GM18526 (cell line): Measurements from ENCODE around the gene KIF1A.

Experiments used
- POLR2A ChIP-seq: IDR thresholded peaks from 3 replicates; pipeline ENCODE4 v1.6.1; 2011; ENCODE audit not compliant: insufficient read length; ENCODE audit errors: extremely low read depth

Gene KIF1A

DNA sequence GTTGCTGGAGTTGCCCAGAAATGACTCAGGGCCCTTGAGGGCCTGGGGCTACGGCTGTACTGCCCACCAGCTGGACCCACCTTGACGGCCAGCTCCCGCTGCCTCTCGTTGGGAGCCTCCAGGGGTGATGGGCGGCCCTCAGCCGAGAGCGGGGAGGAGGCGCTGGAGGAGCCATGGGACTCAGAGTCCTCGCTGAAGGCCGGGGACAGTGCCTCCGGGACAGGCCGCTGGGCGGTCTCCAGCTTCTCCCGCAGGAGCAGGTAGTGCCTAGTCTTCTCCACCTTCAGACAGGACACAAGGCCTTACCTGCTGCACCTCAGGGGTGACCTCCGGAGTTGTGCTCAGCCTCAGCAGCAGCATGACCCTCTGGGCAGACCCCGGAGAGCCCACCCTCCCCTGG lies 97.6 kb downstream of the KIF1A start:
- TF ChIP-seq POLR2A, result no peak

DNA sequence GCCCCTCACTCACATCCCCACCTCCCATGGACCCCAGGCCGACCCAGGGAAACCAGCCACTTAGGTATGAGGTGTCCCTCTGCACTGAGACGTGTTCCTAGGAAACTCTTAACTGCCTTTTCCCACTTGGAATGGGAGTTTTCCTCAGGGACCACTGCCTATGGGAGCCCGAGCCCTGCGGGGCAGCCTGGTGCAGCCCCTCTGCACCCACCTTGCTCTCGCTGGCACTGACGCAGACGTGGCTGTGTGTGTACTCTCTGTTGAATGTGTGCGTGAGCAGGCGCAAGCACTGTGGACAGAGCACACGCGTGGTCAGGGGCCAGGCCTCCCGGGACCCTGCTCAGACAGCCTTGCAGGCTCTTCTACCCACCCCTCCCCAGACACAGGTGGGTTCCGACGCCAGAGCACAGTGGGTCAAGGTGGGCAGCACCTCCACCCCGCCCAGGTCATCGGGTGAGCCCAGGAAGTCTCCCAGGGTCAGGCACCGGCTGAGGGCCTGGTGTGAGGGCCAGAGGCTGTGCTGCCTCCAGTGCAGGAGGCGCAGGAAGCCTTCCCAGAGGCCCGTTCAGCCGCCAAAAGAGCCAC lies 98.3 kb downstream of the KIF1A start:
- TF ChIP-seq POLR2A, result no peak

GRCh38 chr2:240720686-240721595 lies 99.1 kb downstream of the KIF1A start:
- TF ChIP-seq POLR2A, result no peak

DNA sequence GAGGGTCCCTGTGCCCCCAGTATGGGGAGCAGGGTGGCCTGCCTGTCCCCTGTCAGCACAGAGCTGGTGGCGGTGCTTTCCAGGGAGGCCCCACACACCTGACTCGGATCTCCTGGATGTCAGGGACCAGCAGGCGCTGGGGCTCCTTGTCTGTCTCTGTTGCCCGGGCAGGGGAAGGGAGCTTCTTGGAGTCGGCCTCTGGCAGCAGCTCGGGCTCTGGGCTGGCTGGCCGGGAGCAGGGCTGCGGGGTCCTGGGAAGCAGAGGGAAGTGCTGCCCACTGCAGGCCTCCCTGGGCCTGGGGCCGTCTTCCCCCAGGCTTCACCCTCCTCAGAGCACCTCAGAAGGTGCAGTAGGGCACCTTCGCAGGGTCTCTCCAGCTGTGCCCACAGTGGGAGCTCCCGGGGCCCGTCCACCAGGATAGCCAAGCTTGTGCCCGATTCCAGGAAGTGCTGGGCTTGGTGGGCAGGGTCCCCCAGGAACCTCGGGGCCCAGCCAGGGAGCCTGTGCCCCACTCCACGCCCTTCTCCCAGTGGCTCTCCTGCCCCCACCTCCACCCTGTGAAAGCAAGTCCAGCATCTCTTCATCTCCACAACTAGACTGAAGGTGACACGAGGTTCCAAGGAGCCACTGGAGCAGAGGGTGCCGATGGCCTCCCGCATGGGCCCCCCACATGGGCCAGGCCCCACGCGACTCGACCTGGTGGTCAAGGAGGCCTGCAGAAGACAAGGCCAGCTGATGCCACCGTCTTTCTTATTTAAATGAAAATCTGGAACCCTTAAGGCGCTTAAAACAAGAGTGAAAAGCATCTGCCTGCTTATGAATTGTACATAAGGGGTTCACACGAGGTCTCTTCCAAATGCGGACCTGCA lies 100.1 kb downstream of the KIF1A start:
- TF ChIP-seq POLR2A, result no peak

GRCh38 chr2:240718896-240719490 lies 101.0 kb downstream of the KIF1A start:
- TF ChIP-seq POLR2A, result no peak

- TF ChIP-seq POLR2A, result no peak
Measured at GRCh38 chr2:240717681-240718581, 102.1 kb downstream of the KIF1A start.

- no peak for TF ChIP-seq POLR2A
Measured at GRCh38 chr2:240717181-240717641, 102.8 kb downstream of the KIF1A start.

DNA sequence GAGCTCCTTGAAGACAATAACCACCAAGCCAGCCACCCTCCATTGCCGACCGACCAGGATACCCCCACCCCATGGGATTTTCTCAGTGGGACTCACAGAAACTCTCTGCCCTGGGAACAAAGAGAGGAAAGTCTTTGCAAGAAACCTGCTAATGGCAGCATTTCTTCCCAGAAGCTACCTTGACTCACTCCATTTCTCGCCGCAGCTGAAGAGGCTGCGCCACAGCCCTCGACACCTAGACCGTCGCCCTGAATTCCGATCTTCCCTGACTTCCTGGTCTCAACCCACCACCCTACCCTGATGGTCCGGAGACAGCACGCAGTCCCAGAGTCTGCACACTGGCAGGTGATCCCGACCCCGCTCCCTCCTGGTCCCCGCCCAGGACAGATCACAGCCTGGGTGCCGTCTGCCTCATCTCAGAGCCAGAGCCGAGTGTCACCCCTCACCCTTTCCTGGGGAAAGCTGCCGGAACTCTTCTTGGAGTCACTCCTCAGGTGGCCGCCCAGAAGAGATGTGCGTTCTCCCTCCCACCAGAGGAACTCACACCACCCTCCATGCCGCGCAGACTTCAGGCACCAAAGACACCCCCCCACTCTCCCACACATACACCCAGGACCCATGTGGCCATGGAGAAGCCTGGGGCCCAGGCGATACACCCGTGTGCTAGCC lies 103.8 kb downstream of the KIF1A start:
- no peak for TF ChIP-seq POLR2A

DNA sequence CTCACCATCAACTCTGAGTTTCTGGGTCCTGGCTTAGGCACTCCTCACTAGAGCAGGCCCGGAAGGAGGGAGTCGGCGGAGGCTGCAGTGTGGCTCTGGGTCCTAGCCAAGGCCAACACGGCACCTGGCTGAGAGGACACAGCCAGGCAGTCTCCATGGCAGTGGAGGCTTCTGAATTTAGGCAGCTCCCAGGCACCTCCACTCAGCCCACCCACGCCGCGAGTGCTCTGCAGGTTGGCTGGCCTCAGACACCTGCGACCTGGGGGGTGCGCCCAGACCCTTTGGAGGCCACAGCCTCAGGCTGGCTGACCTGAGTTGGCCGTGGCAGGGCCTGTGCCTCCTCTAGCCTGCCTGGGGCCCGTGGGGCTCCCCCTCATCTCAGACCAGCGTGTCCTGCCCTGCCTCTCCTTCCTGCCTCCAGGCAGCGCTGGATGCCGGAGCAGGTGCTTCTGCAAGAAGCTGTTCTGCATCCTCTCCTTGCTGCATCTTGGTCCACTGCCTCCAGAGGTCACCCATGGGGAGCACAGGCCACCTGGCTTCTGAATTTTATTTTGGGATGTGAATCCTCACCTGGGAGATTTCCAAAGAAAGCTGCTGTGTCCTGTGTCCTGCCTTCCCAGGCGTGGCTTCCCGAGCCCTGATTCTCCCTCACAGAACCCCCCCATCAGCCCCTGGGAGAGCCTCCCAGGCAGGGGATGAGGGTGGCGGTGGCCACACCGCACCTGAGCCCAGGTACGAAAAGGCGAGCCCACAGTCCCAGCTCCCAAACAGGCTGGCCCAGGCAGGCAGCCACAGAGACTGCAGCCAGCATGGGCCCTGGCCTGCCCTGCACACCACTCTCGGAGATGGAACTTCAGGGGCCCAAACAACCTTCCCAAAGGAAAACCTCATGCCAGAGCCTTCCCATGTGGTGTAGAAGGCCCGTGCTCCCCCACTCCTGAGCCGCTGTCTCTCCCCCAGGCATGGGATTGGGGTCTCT lies 105.0 kb downstream of the KIF1A start:
- TF ChIP-seq POLR2A, result no peak

DNA sequence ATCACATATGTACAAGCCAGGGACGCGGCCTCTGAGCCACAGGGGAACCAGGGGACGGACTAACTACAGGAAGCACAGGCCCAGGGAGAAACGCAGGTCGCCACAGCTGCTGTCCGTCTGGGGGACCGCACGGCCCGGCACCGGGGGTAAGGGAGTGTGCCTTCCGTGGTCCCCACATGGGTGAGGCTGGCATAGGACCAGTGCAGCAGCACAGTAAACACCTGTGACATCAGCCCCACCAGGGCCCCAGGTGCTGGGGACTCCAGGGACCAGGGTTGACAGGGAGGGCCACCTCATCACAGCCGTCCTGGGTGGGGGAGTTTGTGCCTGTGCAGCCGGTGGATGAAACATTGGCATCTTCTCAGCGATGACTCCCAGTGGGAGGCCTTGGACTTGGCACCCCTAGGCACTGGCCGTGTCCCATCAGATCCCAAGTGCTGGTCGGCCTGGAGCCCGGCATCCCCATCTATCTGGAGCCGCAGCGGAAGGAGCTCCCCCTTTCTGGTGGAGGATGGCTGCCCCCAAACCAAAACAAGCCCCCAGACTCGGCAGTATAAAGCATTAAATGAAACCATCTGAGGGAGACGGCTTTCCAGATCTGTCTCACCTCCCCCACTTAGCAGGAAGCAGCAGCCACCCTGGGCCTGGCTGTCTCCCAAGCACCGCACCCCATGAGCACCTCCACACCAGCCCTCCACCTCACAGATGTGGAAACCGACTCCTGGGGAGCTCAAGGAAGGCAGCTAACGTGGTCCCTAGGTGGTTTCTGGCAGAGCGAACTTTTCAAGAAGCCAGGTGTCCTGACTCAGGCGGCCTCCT lies 105.9 kb downstream of the KIF1A start:
- TF ChIP-seq POLR2A, result no peak

- no peak for TF ChIP-seq POLR2A
Measured at GRCh38 chr2:240713071-240713927, 106.7 kb downstream of the KIF1A start.
